GM19240 (cell line): ENCODE results near the gene GNB1.
"Not testable (repeated sequence)": the region's sequence is repeated elsewhere in the genome, so short reads cannot be mapped to it uniquely, and the experiment has no call there.

Experiments used
- DNase-seq: peaks from one replicate; pipeline ENCODE4 v3.0.0; 2011; ENCODE audit warnings: low spot score; ENCODE audit not compliant: insufficient read length

GNB1 gene

DNA sequence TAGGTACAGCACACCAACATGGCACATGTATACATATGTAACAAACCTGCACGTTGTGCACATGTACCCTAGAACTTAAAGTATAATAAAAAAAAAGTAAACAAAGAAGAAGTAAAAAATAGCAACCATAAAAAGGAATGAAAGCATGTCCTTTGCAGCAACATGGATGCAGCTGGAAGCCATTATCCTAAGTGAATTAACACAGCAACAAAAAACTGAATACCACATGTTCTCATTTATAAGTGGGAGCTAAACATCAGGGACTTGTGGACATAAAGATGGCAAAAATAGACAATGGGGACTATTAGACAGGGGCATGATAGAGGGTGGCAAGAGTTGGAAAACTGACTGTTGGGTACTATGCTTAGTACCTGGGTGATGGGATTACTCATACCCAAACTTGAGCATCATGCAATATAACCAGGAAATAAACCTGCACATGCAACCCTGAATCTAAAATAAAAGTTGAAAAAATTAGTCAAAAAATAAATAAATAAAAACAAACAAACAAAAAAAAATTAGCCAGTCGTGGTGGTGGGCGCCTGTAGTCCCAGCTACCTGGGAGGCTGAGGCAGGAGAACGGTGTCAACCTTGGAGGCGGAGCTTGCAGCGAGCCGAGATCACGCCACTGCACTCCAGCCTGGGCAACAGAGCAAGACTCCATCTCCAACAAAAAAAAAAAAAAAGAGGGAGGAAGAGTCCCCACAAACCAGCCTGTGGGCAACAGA, 30.8 kb downstream of the GNB1 start:
- not testable (repeated sequence) for DNase-seq

DNA sequence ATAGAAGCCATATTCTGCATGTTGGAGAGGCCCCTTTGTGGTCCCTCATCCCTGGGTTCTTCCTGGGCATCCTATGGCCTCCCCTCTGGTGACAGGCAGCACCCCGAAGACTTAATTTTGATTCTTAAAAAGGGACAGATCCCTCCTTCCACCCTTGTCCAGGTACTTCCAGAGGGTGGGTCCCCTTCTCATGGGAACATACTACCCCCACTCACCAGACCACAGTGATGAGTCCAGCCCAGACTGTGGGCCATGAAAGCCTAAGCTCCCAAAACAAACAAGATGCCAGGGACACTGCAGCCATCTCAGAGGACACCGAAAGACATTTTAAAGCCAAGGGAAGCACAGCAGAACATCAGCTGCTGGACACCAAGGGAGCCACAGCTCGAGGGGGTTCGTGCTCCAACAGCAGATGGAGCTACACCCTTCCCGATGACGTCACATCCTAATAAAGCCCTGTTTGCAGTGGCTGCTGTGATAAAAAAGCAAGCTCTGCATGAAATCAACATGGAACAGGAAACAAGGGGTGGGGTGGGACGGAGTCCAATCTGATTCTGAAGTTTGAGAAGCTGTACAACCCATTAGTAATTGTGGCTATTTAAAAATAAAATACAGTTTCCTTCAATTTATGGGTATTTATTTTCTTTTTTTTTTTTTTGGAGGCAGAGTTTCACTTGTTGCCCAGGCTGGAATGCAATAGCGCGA, 32.4 kb downstream of the GNB1 start:
- DNase-seq: no peak

DNA sequence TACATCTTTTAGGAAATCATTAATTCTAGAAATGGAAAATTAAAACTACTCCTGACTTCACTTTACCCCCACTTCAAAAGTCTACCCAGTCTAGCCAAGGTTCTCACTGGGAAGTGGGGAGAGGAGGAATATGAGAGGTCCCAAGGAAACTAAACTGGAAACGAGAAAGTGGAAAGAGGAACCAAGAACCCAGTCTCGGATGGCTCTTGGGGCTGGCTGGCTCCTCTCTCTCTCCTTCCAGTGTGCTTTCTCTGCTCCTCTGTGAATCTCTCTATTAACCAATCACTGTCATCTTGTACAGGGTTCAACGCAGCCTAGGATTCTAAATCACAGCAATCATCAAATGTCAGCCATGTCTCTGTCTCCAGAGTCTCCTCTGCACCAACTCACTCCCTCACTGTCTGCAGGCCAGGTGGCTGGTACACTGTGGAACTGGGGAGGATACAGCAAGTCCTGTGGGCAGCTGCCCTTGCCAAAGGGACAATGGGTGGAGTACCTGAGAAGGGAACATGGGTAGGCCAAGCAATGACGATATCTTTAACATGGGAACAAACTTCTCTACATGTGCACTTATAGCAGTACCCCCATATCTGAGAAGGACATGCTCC, 33.7 kb downstream of the GNB1 start:
- DNase-seq: no peak

DNA sequence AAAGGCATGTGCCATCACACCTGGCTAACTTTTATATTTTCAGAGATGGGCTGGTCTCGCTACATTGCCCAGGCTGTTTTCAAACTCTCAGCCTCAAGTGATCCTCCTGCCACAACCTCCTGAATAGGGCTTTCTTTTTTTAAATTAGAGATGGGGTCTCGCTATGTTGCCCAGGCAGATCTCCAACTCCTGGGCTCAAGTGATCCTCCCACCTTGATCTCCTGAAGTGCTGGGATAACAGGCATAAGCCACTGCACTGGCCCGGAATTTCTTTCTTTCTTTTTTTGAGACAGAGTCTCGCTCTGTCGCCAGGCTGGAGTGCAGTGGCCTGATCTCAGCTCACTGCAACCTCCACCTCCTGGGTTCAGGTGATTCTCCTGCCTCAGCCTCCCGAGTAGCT, 34.7 kb downstream of the GNB1 start:
- DNase-seq: not testable (repeated sequence)

DNA sequence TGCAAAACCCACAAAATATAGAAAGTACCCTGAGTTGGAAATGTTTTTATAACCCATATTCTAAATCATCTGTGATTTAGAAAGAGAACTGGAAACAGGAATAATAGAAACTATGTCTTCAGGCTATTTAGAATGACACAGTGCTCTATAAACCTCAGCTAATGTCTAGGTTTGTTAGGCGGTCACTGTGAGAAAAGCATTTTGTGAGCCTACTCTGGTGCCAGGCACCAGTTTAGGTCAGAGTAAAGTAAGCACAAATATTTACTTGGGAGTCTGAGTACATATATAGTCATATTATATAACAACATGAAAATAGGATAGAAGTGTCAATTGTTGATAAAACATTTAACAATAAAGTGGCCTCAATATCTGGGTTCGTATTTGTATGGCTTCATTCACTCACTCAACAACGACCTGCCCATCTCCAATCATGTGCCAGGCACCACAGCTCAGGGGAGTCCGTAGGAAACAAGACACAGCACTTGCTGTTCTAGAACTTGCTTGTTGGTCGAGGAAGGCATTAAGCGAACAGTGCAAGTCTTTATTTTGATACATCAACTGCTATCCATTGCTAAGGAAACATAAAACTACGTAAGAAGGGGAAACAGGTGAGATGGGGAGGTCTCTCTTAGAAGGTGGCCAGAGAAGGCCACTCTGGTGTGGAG, 37.2 kb downstream of the GNB1 start:
- no peak for DNase-seq

DNA sequence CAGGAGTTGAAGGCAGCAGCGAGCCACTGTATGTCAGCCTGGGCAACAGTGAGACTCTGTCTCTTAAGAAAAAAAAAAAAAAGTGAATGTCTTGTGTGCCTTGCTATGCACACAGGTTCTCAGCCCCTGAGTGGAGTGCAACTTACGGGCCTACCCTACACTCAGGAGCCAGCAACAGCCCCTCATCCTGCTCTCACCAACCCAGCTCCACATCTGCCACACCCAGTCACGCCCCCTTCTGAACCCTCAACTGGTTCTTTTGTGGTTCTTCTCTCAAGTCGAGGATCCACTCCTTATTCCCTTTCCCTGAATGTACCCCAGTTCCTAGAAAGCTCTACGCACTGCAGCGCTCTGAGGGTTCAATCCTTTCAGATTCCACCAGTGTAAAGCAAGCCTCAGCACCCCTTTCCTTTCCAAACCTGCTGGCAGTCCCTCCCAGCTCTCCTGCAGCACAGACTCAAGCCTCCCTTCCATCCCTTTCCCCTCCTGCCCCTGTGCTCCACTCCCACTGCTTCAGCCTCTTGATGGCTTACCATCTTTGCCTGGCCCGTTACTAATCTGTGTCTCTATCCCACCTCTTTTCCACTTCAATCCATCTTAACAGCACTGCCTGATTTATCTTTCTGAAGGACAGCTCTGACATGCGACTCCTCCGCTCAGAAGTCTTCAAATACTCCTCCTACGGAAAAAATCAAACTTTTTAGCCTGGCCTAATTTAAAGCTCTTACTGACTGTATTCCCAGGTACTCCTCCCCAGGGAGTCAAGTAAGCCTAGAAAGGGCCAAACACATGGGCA, 38.1 kb downstream of the GNB1 start:
- no peak for DNase-seq

DNA sequence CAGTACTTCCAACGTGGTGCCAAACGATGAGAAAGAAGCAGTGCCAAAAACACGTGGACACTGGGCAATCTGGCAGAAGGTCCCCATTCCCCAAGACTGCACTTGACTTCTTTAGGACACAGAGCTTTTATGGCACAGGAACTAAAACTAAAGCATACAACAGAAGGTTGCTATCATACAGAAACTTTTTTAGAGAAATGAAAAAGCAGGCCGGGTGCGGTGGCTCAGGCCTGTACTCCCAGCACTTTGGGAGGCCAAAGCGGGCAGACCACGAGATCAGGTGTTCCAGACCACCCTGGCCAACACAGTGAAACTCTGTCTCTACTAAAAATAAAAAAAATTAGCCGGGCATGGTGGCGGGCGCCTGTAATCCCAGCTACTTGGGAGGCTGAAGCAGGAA, 43.0 kb downstream of the GNB1 start:
- DNase-seq: no peak

DNA sequence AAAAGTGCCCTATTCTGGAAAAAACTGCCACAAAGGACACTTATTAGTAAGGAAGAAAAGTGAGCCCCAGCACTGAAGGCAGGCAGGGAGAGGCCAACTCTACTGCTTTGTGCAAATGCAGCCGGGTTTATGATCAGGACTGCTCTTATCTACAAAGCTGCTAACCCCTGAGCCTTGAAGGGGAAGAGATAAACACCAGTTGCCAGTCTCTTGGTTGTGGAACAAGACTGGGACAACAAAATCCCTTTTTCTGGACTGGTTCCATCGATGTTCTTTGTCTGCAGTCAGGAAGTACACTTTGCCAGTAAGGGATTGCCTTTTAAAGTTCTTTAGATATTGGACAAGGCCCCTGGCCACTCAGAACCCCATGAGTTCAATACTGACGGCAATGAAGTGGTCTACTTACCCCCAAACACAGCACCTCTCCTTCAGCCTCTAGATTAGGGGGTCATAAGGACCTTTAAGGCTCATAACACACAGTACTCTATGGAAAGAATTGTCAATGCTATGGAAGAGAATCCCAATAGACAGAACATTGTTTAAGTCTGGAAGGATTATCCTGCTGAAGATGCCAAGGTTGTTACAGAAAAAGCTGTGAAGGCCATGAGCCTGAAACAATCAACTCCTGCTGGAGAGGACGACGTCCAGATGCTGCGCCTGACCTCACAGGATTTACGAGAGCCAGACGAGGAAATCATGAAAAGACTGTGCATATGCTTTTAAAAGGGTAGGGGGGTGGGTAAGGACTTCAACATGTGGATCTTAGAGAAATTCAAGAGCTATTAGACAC, 43.6 kb downstream of the GNB1 start:
- DNase-seq: no peak

DNA sequence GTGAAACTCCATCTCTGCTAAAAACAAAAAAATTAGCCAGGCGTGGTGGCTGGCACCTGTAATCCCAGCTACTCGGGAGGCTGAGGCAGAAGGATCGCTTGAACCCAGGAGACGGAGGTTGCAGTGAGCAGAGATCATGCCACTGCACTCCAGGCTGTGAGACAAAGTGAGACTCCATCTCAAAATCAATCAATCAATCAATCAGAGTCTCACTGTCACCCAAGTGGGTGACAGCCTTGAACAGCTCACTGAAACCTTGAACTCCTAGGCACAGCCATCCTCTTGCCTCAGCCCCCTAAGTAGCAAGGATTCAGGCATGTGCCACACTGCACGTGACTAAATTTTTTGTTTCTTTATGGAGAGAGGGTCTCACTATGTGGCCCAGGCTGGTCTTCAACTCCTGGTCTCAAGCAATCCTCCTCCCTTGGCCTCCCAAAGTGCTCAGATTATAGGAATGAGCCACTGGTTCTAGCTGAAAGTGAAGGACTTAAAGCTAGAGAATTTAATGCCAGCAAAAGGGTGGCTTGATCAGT, 44.4 kb downstream of the GNB1 start:
- DNase-seq: no peak

DNA sequence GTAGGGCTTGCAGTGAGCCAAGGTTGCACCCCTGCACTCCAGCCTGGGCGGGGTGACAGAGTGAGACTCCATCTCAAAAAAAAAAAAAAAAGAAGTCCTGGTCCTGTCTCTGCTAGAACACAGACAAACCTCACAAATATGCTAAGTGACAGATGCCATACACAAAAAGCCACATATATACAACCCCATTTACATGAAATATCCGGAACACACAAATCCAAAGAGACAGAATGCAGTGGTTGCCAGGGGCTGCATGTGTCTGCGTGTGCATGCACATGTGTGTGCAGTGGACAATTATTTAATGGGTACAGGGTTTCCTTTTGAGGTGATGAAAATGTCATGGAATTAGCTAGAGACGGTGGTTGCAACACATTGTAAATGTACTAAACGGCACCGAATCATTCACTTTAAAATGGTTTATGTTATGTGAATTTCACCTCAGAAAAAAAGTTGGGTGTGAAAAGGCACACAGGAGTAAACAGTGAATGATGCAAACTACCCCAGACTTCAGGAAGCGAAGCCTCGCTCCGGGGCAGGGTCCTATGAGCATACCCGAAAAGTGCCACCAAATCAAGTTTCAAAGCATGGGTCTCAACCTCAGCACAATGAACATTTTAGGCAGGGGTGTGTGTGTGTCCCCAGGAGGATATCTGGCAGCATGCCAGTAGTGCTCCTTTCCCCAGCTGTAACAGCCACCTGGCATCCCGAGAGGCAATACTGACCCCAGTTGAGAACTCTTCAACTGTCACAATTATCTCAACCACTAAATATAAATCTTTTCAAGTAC, 48.3 kb downstream of the GNB1 start:
- no peak for DNase-seq

DNA sequence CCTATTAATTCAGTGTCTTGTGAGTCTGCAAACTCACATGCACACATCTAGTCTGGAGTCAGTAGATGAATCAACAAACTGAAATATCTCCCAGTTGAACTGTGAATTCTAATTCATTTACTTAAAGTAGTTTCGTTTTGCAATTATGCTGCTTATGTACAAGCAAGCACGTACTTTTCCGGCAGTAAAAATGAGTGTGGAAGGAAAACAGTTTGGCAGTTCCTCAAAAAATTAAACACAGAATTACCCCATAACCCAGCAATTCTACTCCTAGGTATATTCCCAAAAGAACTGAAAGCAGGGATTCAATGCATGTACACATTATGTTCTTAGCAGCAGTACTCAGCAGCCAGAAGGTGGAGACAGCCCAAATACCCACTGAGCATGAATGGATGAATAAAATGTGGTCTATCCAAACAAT, 49.3 kb downstream of the GNB1 start:
- DNase-seq: no peak

DNA sequence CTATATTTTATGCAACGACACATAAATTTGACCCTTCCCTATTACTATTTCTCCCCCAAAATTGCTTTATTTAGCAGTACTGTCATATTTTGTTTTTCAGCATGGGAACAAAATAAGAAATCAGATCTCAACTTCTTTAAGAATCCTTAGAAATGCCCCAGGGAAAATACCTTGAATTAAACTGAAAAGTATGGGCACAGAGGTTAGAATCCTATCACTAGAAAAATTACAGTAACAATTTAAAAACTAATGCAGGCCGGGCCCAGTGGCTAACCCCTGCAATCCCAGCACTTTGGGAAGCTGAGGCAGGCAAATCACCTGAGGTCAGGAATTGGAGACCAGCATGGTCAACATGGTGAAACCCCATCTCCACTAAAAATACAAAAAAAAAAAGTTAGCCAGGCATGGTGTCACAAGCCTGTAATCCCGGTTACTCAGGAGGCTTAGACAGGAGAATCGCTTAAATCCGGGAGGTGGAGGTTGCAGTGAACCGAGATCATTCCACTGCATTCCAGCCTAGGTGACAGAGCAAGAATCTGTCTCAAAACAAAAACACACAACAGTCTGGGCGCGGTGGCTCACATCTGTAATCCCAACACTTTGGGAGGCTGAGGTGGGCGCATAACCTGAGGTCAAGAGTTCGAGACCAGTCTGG, 51.4 kb downstream of the GNB1 start:
- DNase-seq: no peak

DNA sequence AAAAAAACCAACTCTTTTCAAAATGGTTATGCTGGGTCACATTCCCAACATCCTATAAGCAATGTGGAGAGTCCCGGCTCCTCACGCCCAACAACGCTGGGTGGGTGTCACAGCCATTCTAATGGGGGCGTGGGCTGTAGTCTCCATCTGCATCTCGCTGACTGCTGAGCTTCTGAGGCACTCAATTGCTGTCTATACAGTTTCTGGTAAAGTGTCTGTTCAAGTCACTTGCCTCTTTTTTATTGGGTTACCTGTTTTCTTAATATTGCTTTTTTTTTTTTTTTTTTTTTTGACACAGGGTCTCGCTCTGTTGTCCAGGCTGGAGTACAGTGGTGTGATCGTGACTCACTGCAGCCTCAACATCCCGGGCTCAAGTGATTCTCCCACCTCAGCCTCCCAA, 54.8 kb downstream of the GNB1 start:
- DNase-seq: no peak

DNA sequence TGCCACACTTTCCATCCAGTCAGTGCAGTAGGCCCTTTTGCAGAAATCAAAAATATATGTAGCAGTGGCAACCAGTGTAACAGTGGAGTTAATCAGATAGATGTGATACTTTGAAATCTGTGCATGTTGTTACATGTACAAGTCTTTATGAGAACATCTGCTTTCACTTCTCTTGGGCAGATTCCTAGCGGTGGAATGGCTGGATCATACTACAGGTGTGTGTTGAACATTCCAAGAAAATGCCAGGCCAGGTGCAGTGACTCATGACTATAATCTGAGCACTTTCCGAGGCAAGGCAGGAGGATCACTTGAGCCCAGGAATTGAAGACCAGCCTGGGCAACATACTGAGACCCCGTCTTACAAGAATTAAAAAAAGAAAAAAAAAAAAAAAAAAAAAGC, 55.3 kb downstream of the GNB1 start:
- DNase-seq: no peak

DNA sequence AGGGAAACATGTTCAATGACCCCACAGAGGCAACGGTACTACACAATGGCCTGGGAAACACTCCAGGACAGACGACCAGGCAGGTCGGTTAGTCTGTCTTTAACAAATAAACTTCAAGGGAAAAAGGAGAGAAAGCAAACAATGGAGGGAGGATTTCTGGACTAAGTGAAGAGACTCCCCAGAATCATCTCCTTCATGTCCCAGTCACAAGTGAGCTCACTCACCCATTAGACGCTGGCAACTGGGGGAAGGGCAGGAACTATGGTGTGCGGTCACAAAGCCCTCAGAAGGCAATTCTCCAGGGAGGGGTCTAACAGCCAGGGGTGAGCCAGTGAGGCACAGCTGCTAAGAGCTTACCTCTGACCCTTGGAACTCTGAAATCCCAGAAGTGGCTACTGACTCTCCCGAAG, 57.0 kb downstream of the GNB1 start:
- no peak for DNase-seq

DNA sequence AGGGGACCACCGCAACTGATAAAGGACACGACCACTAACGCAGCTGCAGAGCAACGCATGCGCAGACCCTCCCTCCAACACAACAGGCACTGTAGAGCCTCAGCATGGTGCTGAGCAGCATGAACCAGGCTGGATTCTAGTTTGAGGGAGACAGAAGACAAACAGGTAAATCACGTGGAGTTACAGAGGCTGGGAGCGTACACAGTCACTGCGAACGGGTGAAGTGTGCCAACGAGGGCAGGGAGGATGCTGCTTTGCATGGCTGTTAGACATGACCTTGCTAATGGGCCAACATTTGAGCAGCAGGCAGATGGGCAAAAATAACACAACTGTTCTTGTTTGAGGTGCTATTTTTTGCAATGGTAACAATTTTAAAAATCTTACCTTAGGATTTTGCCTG, 57.4 kb downstream of the GNB1 start:
- no peak for DNase-seq

DNA sequence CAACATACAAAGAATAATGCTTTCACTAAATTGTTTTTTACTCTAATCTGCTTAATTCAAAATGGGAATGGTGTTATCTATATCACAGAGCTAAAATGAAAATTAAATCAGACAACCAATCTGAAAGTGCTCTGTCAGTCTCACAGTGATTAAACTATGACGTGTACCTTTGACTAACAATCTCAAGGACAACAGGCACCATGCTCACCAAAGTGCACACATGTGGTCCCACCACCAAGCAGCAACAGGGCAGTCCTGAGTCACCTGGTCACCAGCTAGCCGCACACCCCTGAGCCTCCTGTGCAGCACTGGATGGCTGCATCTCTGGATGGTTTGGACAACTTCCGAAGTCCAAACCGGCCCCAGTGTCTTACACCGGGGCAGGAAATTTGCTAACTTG, 58.1 kb downstream of the GNB1 start:
- DNase-seq: no peak

DNA sequence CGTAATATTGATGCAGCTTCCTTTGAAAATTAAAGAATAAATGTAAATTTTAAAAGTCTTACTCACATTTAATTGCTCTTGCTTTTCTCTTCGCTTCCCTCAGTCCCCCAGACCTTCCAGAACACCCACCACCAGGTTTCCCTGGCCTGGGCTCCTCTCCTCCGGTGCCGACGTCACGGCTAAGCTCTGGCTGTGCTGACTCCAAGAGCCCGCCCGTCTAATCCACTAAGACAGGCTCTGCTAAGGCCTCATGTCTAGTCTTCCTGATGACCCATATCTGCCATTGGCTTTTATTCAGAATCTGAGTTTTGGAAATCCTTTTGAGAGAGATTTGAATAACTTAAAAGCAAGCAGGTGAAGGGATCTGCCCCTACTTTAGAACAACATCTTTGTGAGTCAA, 58.7 kb downstream of the GNB1 start:
- DNase-seq: no peak
